ENCODE results near the gene LRMDA.

DNA sequence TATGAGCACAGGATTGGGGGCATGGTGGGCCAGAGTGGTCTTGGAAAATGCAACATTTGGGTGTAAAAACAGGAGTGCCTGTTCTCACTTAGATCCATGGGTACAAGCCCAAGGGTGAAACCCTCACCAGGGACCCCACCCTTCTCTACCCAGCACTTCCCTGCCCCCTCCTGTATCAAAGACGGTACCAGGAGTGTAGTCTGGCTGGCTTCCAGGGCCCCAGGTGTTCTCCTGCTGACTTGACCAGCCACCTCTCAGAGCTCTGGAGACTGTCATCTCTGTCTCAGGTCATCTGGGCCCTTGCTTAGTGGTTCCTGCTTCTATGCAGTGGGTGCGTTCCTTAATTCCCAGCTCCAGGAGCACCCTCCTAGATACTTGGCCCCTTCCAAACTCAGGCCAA is 447.2 kb downstream of the LRMDA start:
- no peak for TF ChIP-seq POLR2A (IDR thresholded peaks at IDR 0.05)
- TF ChIP-seq, protein P1, sequence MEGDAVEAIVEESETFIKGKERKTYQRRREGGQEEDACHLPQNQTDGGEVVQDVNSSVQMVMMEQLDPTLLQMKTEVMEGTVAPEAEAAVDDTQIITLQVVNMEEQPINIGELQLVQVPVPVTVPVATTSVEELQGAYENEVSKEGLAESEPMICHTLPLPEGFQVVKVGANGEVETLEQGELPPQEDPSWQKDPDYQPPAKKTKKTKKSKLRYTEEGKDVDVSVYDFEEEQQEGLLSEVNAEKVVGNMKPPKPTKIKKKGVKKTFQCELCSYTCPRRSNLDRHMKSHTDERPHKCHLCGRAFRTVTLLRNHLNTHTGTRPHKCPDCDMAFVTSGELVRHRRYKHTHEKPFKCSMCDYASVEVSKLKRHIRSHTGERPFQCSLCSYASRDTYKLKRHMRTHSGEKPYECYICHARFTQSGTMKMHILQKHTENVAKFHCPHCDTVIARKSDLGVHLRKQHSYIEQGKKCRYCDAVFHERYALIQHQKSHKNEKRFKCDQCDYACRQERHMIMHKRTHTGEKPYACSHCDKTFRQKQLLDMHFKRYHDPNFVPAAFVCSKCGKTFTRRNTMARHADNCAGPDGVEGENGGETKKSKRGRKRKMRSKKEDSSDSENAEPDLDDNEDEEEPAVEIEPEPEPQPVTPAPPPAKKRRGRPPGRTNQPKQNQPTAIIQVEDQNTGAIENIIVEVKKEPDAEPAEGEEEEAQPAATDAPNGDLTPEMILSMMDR (IDR thresholded peaks at IDR 0.05) = no peak
